ENCODE results near the gene NUCKS1. TPM values are rescaled to one million over a fixed set of nuclear protein-coding genes. Genes with fewer than 3 reads are reported as not detected.

NUCKS1 gene
- total RNA-seq (100 to 1,000 TPM in 4 of 5 experiments, 10 to 100 TPM in 1; 70.4 to 164 (median 122) TPM), polyA plus RNA-seq (10 to 100 TPM; 12.5 to 18.7 TPM), total RNA-seq (228 reads per million, percentile 94 among the genes with 10 or more reads in this experiment)

- ATAC-seq = peak; percentile 86
- peak within 1 kb of the TSS; percentile 81 for H3K4me3 ChIP-seq (ENCODE audit: low read length)
- H3K4me1 ChIP-seq (ENCODE audit: control insufficient read depth in 2 of 2, insufficient read depth in 2 of 2, low read length in 2 of 2) = peaks cover 6 to 10% of the 10 kb centered on the region in 2 donors
- H3K36me3 ChIP-seq (ENCODE audit: control insufficient read depth in 2 of 3, insufficient read depth in 3 of 3, low read length in 3 of 3) = peaks cover 0 to 6% (median 0%) of the 10 kb centered on the region in 3 experiments
- Mint-ChIP-seq H3K9me3 (peaks cover 0 to 4% (median 0%) of the 10 kb centered on the region in 11 donors), H3K36me3 (peaks cover 0 to 10% (median 4%) of the 10 kb centered on the region in 5 donors), H3K27me3 (peaks cover 0 to 3% (median 0%) of the 10 kb centered on the region in 5 donors), H3K4me1 (peaks cover 24 to 49% (median 39%) of the 10 kb centered on the region in 7 donors), H3K4me3 (peak within 1 kb of the TSS; percentile 83 to 99 (median 96)), H3K27ac (peak within 1 kb of the TSS; percentile 96 to 100 (median 98))
- no peaks in the 10 kb centered on the region for H3K27me3 ChIP-seq (ENCODE audit: control insufficient read depth in 2 of 2, insufficient read depth in 2 of 2, low read length in 2 of 2)
- ChIA-PET CTCF (interaction anchor here (1.0 to 1.5 kb wide), 3 partner anchors 21 to 24 kb away, joined by 3 to 5 read pairs (median 4); partner anchors contain the start of gene RAB29), POLR2A (interaction anchor here (0.7 to 4.0 kb wide), 16 partner anchors 10 to 157 kb away, joined by 3 to 85 read pairs (median 4); partner anchors contain the start of genes ELK4, PM20D1 and RAB29)
- intact Hi-C loops (cut with micrococcal nuclease) = loop anchor here (1.0 kb wide), 6 partner anchors 25 to 539 kb away; partner anchors contain the start of genes RAB29 (in 2 of the 2), DSTYK (in 1 of the 2), PM20D1 (in 1 of the 2) and SLC41A1 (in 1 of the 2)
- peak; percentile 79 to 99 (median 97) for DNase-seq
- H3K9me3 ChIP-seq (ENCODE audit: control insufficient read depth in 2 of 3, low read length in 3 of 3) = no peaks in the 10 kb centered on the region
- H3K27ac ChIP-seq (ENCODE audit: low read depth, low read length) = peak within 1 kb of the TSS; percentile 95
Observed at GRCh38 chr1:205750138-205751035, at the start of gene NUCKS1. TSS of gene NUCKS1 (minus strand) at chr1:205750182. CDS start at chr1:205749973, 209 bp downstream.

GRCh38 chr1:205798577-205798976 lies 48.6 kb upstream of the NUCKS1 start:
- H3K27me3 Mint-ChIP-seq = no peaks in the 10 kb centered on the region
- CTCF ChIA-PET = interaction anchor here (1.2 kb wide), 1 partner anchor 50 kb away, joined by 3 read pairs; no protein-coding TSS in a partner anchor

GRCh38 chr1:205797168-205797567 lies 47.2 kb upstream of the NUCKS1 start:
- Histone ChIP-seq H3K4me3 (ENCODE audit: low read length) (no peak overlapping the region), H3K36me3 (ENCODE audit: control insufficient read depth in 2 of 3, insufficient read depth in 3 of 3, low read length in 3 of 3) (peaks cover 0 to 82% (median 0%) of the 10 kb centered on the region in 3 experiments), H3K27ac (ENCODE audit: low read depth, low read length) (no peak overlapping the region), H3K9me3 (ENCODE audit: control insufficient read depth in 2 of 3, low read length in 3 of 3) (no peaks in the 10 kb centered on the region), H3K27me3 (ENCODE audit: control insufficient read depth in 2 of 2, insufficient read depth in 2 of 2, low read length in 2 of 2) (no peaks in the 10 kb centered on the region), H3K4me1 (ENCODE audit: control insufficient read depth in 2 of 2, insufficient read depth in 2 of 2, low read length in 2 of 2) (no peaks in the 10 kb centered on the region)
- ChIA-PET CTCF (no interaction called here), POLR2A (no interaction called here)
- H3K36me3 Mint-ChIP-seq = peaks cover 3 to 48% (median 12%) of the 10 kb centered on the region in 5 donors
- no peaks in the 10 kb centered on the region for H3K9me3 Mint-ChIP-seq
- H3K27ac Mint-ChIP-seq = peak overlapping the region in 1 of 9 donors; percentile 20
- intact Hi-C loops (cut with micrococcal nuclease) = no loop called here
- H3K4me3 Mint-ChIP-seq = no peak overlapping the region
- H3K27me3 Mint-ChIP-seq = no peaks in the 10 kb centered on the region
- DNase-seq (no peak), ATAC-seq (no peak)
- H3K4me1 Mint-ChIP-seq = peaks cover 5 to 9% (median 8%) of the 10 kb centered on the region in 7 donors

More at GRCh38 chr1:205798577-205798976, 48.6 kb upstream of the NUCKS1 start:
- Mint-ChIP-seq H3K9me3 (no peaks in the 10 kb centered on the region), H3K36me3 (peaks cover 3 to 45% (median 12%) of the 10 kb centered on the region in 5 donors), H3K4me3 (no peak overlapping the region), H3K27ac (peak overlapping the region in 5 of 9 donors; percentile 3 to 76 (median 60)), H3K4me1 (peaks cover 6 to 18% (median 12%) of the 10 kb centered on the region in 7 donors)
- DNase-seq = no peak
- POLR2A ChIA-PET = no interaction called here
- no peak for ATAC-seq
- H3K9me3 ChIP-seq (ENCODE audit: control insufficient read depth in 2 of 3, low read length in 3 of 3) = no peaks in the 10 kb centered on the region
- intact Hi-C loops (cut with micrococcal nuclease) = no loop called here
- H3K36me3 ChIP-seq (ENCODE audit: control insufficient read depth in 2 of 3, insufficient read depth in 3 of 3, low read length in 3 of 3) = peaks cover 0 to 69% (median 0%) of the 10 kb centered on the region in 3 experiments
- no peak overlapping the region for H3K27ac ChIP-seq (ENCODE audit: low read depth, low read length)
- H3K27me3 ChIP-seq (ENCODE audit: control insufficient read depth in 2 of 2, insufficient read depth in 2 of 2, low read length in 2 of 2) = no peaks in the 10 kb centered on the region
- no peaks in the 10 kb centered on the region for H3K4me1 ChIP-seq (ENCODE audit: control insufficient read depth in 2 of 2, insufficient read depth in 2 of 2, low read length in 2 of 2)
- H3K4me3 ChIP-seq (ENCODE audit: low read length) = no peak overlapping the region

DNA sequence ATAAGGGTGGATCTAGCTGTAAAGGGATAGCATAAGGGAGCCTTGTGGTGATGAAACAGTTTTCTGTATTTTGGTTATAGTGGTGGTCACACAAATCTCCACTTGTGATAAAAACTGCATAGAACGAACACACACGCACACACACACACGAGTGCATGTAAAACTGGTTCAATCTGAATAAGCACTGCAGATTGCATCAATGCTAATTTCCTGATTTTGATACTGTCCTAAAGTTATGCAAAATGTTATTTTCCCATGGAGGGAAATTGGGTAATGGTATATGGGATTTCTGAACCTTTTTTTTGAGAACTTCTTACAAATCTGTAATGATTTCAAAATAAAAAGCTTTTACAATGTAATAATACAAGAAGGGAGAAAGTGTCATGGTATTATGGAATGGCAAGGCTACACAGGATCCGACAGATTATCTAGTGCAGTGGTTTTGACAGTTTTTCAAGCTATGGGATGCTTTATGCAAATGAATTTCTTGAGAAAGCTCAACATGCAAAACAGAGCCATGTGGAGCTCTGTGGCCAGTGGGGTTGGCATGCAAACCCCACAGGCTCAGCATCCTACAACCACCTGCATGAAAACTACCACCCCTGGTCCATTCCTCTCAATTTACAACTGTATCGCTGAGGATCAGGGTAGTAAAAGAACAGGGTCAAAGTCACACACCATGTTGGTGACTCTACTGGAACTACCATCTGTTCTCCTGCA lies 44.2 kb upstream of the NUCKS1 start:
- H3K4me1 Mint-ChIP-seq = peaks cover 0 to 7% (median 0%) of the 10 kb centered on the region in 7 donors
- Histone ChIP-seq H3K4me1 (ENCODE audit: control insufficient read depth in 2 of 2, insufficient read depth in 2 of 2, low read length in 2 of 2) (no peaks in the 10 kb centered on the region), H3K36me3 (ENCODE audit: control insufficient read depth in 2 of 3, insufficient read depth in 3 of 3, low read length in 3 of 3) (peaks cover 0 to 92% (median 0%) of the 10 kb centered on the region in 3 experiments), H3K4me3 (ENCODE audit: low read length) (no peak overlapping the region), H3K27ac (ENCODE audit: low read depth, low read length) (no peak overlapping the region), H3K27me3 (ENCODE audit: control insufficient read depth in 2 of 2, insufficient read depth in 2 of 2, low read length in 2 of 2) (no peaks in the 10 kb centered on the region), H3K9me3 (ENCODE audit: control insufficient read depth in 2 of 3, low read length in 3 of 3) (no peaks in the 10 kb centered on the region)
- peak overlapping the region in 2 of 9 donors; percentile 9 to 18 for H3K27ac Mint-ChIP-seq
- ATAC-seq = no peak
- intact Hi-C loops (cut with micrococcal nuclease) = no loop called here
- no peaks in the 10 kb centered on the region for H3K9me3 Mint-ChIP-seq
- ChIA-PET POLR2A (interaction anchor here (1.1 kb wide), 1 partner anchor 16 kb away, joined by 3 read pairs; no protein-coding TSS in a partner anchor), CTCF (interaction anchor here (0.5 to 7.3 kb wide), 5 partner anchors 17 to 327 kb away, joined by 3 to 169 read pairs (median 3); no protein-coding TSS in a partner anchor)
- H3K27me3 Mint-ChIP-seq = no peaks in the 10 kb centered on the region
- DNase-seq = no peak
- no peak overlapping the region for H3K4me3 Mint-ChIP-seq
- H3K36me3 Mint-ChIP-seq = peaks cover 4 to 60% (median 16%) of the 10 kb centered on the region in 5 donors

GRCh38 chr1:205792961-205793673 lies 43.1 kb upstream of the NUCKS1 start:
- ChIA-PET POLR2A (interaction anchor here (1.7 kb wide), 1 partner anchor 18 kb away, joined by 6 read pairs; no protein-coding TSS in a partner anchor), CTCF (interaction anchor here (0.5 to 7.3 kb wide), 9 partner anchors 18 to 328 kb away, joined by 3 to 169 read pairs (median 5); no protein-coding TSS in a partner anchor)
- Histone ChIP-seq H3K36me3 (ENCODE audit: control insufficient read depth in 2 of 3, insufficient read depth in 3 of 3, low read length in 3 of 3) (peaks cover 0 to 83% (median 0%) of the 10 kb centered on the region in 3 experiments), H3K4me3 (ENCODE audit: low read length) (no peak overlapping the region), H3K27me3 (ENCODE audit: control insufficient read depth in 2 of 2, insufficient read depth in 2 of 2, low read length in 2 of 2) (no peaks in the 10 kb centered on the region), H3K4me1 (ENCODE audit: control insufficient read depth in 2 of 2, insufficient read depth in 2 of 2, low read length in 2 of 2) (no peaks in the 10 kb centered on the region), H3K9me3 (ENCODE audit: control insufficient read depth in 2 of 3, low read length in 3 of 3) (no peaks in the 10 kb centered on the region), H3K27ac (ENCODE audit: low read depth, low read length) (no peak overlapping the region)
- intact Hi-C loops (cut with micrococcal nuclease) = no loop called here
- DNase-seq = no peak
- Mint-ChIP-seq H3K4me1 (peaks cover 0 to 5% (median 0%) of the 10 kb centered on the region in 7 donors), H3K27me3 (no peaks in the 10 kb centered on the region), H3K36me3 (peaks cover 4 to 51% (median 10%) of the 10 kb centered on the region in 5 donors), H3K27ac (peak overlapping the region in 2 of 9 donors; percentile 9 to 70), H3K4me3 (no peak overlapping the region), H3K9me3 (no peaks in the 10 kb centered on the region)
- ATAC-seq = no peak
